ENCODE measurements around the gene GALNT15.

The GALNT15 gene

DNA sequence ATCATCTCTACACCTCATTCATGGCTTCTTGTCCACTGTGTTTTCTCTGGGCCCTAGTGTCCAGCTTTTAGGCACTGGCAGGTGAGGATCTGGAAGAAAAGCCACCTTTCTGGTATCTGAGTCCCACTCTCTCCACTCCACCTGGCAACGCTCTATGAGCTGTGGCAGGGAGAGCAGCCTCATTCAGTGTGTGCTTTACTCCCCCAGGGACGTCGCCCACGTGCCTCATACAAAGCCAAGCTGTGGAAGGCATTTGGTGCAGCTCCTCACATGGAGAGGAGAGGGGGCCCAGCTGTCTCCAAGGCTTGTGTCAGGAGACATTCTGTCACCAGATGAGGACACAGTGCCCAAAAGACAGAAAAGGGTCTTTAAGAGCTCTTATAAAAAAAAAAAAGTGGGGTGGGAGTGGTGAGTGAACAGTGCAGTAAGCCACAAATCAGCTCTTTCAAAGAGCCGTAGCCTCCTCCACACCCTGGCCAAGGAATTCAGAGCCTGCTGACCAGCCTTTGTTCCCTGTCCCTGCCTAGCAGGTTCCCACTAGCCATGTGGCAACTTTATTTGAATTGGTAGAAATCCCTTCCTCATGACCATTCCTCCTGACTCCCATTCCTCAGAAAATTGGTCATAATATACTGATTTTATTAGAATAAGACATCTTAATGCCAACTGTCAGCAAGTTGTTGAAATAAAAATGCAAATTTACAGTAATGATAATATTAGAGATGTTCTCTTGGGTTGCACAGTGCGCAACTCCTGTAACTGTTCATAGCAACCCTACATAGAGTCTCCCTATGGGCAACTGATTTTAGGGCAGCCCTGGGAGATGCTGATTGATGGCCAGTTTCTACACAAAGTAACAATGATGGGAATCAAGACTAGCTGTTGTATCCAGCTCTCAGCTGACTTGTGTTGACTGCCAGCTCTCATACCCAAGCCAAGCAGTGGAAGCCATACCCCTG lies 29.5 kb downstream of the GALNT15 start:
- no peaks in the 10 kb centered on the region for H3K27me3 ChIP-seq (ENCODE audit: insufficient read depth, low read length)
- H3K4me1 ChIP-seq (ENCODE audit: insufficient read depth, low read length): no peaks in the 10 kb centered on the region
- no peak overlapping the region for H2AFZ ChIP-seq (ENCODE audit: low read depth, low read length)
- no peak overlapping the region for H3K4me3 ChIP-seq (ENCODE audit: low read length)
- H3K9me3 ChIP-seq (ENCODE audit: low read length): no peaks in the 10 kb centered on the region
- H3K36me3 ChIP-seq (ENCODE audit: insufficient read depth, low read length): no peaks in the 10 kb centered on the region

DNA sequence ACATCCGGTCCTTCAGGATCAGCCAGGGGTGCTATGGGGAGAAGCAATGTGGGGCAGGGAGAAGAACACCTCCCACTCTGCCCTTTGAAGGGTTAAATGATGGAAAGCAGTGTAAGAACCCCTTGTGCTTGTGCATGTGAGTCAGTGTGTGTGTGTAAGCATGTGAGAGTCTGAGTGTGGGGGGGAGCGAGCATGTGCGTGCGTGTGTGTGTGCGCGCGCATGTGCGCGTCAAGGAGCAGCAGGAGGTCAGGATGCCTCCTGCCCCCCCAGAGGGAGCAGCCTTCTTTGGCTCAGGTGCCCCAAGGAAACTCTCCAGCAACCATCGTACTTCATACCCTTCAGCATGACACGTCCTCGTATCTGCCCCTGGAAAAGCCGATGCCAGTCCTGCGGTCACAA lies 30.3 kb downstream of the GALNT15 start:
- H2AFZ ChIP-seq (ENCODE audit: low read depth, low read length): no peak overlapping the region
- H3K4me1 ChIP-seq (ENCODE audit: insufficient read depth, low read length): no peaks in the 10 kb centered on the region
- H3K9me3 ChIP-seq (ENCODE audit: low read length): no peaks in the 10 kb centered on the region
- no peak overlapping the region for H3K4me3 ChIP-seq (ENCODE audit: low read length)
- H3K36me3 ChIP-seq (ENCODE audit: insufficient read depth, low read length): no peaks in the 10 kb centered on the region
- H3K27me3 ChIP-seq (ENCODE audit: insufficient read depth, low read length): no peaks in the 10 kb centered on the region

DNA sequence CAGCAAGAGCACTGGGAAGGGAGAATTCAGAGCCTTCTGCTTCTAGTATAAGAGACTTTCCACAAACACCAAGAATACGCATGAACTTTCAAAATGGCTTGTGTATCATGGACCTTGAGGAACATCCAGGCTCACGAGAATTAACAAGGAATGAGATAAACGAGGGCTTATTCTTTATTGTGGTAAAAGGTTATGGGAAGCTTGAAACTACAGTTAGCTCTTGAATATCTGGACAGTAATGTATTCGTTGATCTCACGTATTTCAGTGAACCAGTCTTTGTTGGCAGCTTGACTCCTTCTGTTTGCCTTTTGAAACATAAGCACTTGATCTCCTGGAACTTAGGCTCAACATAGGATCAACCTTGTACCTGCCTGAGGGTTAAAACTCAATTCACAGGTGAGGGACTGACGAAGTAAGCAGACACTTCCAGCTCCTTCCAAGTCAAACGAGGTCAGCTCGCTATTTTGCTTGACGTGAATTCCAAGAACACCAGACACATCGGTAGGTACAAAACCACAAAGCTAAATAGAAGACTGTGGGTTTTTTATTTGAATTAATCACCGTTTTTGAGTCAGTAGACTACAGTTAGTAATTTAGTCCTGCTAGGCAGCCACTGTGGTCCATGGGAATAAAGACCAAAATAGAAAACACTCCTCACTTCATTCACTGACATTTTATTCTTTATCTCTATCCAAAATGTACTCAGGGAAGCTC lies 30.8 kb downstream of the GALNT15 start:
- H3K4me3 ChIP-seq (ENCODE audit: low read length): no peak overlapping the region
- H3K9me3 ChIP-seq (ENCODE audit: low read length): no peaks in the 10 kb centered on the region
- H3K36me3 ChIP-seq (ENCODE audit: insufficient read depth, low read length): no peaks in the 10 kb centered on the region
- H2AFZ ChIP-seq (ENCODE audit: low read depth, low read length): no peak overlapping the region
- H3K4me1 ChIP-seq (ENCODE audit: insufficient read depth, low read length): no peaks in the 10 kb centered on the region
- H3K27me3 ChIP-seq (ENCODE audit: insufficient read depth, low read length): no peaks in the 10 kb centered on the region

DNA sequence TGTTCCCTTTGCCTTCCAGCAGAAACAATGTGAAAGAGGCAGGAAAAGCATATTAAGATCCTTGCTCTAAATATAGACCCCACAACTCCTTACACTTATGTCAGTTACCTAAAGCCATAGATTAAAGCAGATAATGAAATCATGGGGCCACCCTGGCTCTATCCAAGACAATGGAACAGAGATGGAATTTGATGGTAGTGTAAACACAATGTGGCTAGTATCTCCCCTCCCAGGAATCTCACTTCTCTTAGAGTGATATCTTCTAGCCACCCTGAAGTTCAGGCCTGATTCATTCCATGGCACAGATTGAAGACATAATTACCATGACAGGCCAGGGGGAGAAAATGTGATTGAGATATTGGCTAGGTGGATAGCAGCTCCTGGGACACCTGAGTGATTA lies 32.6 kb downstream of the GALNT15 start:
- H3K27me3 ChIP-seq (ENCODE audit: insufficient read depth, low read length): no peaks in the 10 kb centered on the region
- H3K9me3 ChIP-seq (ENCODE audit: low read length): no peaks in the 10 kb centered on the region
- no peak overlapping the region for H3K4me3 ChIP-seq (ENCODE audit: low read length)
- H3K4me1 ChIP-seq (ENCODE audit: insufficient read depth, low read length): no peaks in the 10 kb centered on the region
- no peak overlapping the region for H2AFZ ChIP-seq (ENCODE audit: low read depth, low read length)
- no peaks in the 10 kb centered on the region for H3K36me3 ChIP-seq (ENCODE audit: insufficient read depth, low read length)

DNA sequence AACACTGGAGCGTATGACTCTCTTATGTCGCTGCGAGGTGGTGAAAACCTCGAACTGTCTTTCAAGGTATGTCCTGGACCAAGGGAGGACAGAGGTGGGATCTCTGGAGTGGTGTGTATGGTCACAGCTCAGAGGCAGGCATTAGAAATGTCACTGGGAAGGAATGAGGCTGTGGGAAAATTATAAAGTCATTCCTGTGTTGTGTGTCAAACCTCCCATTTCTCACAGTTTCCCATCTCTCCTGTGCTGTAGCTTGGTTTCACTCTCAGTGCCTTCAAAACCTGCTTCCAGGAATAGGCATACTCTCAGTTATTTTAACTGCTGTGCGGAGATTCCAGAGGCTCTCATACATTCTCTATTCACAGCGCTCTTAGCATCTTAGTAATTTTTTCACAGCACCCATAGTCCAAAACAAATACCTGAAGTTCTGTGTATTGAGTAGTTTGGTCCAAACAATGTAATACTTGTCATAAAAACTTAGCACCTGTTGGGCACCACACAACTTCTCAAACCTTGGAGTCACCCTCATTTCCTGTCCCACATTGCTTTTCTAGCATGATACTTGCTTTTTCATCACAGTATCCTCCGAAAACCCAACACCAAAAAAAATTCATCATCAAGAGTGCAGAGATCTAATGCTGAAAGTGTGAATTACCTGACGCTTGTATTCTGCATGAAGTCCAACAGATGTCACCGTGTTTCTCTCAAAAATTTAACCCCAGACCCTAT lies 36.9 kb downstream of the GALNT15 start:
- Histone ChIP-seq H3K27me3 (ENCODE audit: insufficient read depth, low read length) (no peaks in the 10 kb centered on the region), H2AFZ (ENCODE audit: low read depth, low read length) (no peak overlapping the region), H3K4me3 (ENCODE audit: low read length) (no peak overlapping the region), H3K4me1 (ENCODE audit: insufficient read depth, low read length) (no peaks in the 10 kb centered on the region), H3K36me3 (ENCODE audit: insufficient read depth, low read length) (no peaks in the 10 kb centered on the region), H3K9me3 (ENCODE audit: low read length) (no peaks in the 10 kb centered on the region)

DNA sequence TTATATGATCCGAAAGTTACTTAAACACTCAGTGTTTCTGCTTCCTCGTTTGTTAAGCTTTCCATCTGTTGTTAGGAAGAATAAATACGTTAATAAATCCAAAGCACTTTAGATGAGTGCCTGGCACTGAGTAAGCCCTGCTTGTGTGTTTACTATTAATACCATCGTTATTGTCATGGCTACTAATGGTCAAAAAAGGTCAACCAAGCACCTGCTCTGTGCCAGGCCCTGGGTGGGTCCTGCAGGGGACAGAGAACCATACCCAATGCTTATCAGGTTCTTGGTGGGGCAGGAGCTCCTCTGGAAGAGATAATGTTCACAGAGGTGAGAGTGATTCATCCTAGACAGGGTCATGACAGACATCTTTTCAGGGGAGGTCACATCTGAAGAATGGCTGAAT lies 39.9 kb downstream of the GALNT15 start:
- no peak overlapping the region for H3K4me3 ChIP-seq (ENCODE audit: low read length)
- no peaks in the 10 kb centered on the region for H3K4me1 ChIP-seq (ENCODE audit: insufficient read depth, low read length)
- no peaks in the 10 kb centered on the region for H3K9me3 ChIP-seq (ENCODE audit: low read length)
- no peaks in the 10 kb centered on the region for H3K27me3 ChIP-seq (ENCODE audit: insufficient read depth, low read length)
- H3K36me3 ChIP-seq (ENCODE audit: insufficient read depth, low read length): no peaks in the 10 kb centered on the region
- no peak overlapping the region for H2AFZ ChIP-seq (ENCODE audit: low read depth, low read length)

DNA sequence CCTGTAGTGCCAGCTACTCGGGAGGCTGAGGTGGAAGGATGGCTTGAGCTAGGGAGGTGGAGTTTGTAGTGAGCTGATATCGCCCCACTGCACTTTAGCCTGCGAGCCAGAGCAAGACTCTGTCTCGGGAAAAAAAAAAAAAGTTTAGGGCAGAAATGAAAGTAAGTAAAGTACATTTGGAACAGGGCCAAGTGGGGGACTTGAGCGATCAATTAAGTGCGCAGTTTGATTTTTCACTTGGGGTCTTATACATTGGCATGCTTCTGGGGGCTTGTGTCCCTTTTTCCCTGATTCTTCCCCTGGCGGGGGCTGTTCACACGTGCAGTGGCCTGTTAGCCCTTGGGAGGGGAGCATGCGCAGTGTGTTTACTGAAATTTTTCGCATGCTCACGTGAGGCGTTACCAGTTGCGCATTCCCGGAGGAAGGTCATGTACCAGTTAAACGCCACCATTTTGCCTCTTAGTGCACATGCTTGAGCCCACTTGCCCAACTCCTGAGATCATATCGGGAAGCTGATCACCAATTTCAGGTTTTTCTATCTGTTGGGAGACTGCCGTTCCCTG lies 42.0 kb downstream of the GALNT15 start:
- Histone ChIP-seq H3K4me3 (ENCODE audit: low read length) (no peak overlapping the region), H3K27me3 (ENCODE audit: insufficient read depth, low read length) (no peaks in the 10 kb centered on the region), H3K9me3 (ENCODE audit: low read length) (no peaks in the 10 kb centered on the region), H3K4me1 (ENCODE audit: insufficient read depth, low read length) (no peaks in the 10 kb centered on the region), H3K36me3 (ENCODE audit: insufficient read depth, low read length) (no peaks in the 10 kb centered on the region), H2AFZ (ENCODE audit: low read depth, low read length) (no peak overlapping the region)

DNA sequence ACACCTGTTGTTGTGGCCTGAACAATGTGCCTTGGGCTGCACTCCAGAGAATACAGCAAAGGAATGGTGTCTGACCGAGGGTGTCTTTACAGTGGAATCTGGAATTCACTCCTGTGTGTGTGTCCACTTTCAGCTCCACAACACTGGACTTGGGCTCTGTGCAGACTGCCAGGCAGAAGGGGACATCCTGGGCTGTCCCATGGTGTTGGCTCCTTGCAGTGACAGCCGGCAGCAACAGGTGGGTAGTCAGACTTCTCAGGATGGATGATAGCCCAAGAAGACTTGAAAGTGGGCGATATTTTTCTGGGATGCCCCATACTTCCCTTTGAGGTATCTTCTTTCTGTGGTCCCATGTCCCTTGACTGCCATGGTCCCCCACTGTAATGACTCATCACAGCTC lies 45.3 kb downstream of the GALNT15 start:
- Histone ChIP-seq H2AFZ (ENCODE audit: low read depth, low read length) (no peak overlapping the region), H3K4me3 (ENCODE audit: low read length) (no peak overlapping the region), H3K27me3 (ENCODE audit: insufficient read depth, low read length) (no peaks in the 10 kb centered on the region), H3K4me1 (ENCODE audit: insufficient read depth, low read length) (no peaks in the 10 kb centered on the region), H3K9me3 (ENCODE audit: low read length) (no peaks in the 10 kb centered on the region), H3K36me3 (ENCODE audit: insufficient read depth, low read length) (no peaks in the 10 kb centered on the region)

DNA sequence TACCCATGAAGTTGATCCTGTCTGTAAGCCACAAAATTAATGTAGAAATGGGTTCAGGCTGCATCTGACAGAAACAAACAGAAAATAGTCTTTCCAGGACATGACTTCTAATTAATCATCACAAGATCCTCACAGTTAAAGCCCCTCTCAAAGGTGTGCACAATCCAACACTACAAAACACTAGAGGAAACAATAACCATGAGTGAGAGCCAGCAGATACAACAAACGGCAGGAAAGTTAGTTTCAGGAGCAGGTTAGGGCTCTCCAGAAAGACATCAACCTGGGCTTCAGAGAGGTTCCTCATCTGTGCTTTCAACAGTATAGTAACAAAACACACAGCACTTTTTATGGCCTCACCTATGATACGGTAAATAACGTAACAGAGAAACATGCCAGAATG lies 47.5 kb downstream of the GALNT15 start:
- Histone ChIP-seq H3K4me1 (ENCODE audit: insufficient read depth, low read length) (no peaks in the 10 kb centered on the region), H2AFZ (ENCODE audit: low read depth, low read length) (no peak overlapping the region), H3K36me3 (ENCODE audit: insufficient read depth, low read length) (no peaks in the 10 kb centered on the region), H3K4me3 (ENCODE audit: low read length) (no peak overlapping the region), H3K9me3 (ENCODE audit: low read length) (no peaks in the 10 kb centered on the region), H3K27me3 (ENCODE audit: insufficient read depth, low read length) (no peaks in the 10 kb centered on the region)

DNA sequence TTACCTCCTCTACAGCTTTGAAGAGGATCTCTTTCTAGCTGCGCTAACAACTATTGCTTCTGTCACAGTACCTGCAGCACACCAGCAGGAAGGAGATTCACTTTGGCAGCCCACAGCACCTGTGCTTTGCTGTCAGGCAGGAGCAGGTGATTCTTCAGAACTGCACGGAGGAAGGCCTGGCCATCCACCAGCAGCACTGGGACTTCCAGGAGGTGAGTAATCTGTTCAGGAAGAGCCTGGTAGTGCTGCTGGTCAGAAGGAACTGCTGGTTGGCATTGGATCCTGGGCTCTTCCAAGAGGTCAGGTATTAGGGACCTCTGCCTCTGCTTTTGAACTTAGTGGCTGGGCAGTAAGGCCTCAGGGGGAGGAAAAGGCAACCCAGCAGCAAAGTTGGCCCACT lies 48.1 kb downstream of the GALNT15 start:
- Histone ChIP-seq H3K4me3 (ENCODE audit: low read length) (no peak overlapping the region), H3K36me3 (ENCODE audit: insufficient read depth, low read length) (no peaks in the 10 kb centered on the region)

DNA sequence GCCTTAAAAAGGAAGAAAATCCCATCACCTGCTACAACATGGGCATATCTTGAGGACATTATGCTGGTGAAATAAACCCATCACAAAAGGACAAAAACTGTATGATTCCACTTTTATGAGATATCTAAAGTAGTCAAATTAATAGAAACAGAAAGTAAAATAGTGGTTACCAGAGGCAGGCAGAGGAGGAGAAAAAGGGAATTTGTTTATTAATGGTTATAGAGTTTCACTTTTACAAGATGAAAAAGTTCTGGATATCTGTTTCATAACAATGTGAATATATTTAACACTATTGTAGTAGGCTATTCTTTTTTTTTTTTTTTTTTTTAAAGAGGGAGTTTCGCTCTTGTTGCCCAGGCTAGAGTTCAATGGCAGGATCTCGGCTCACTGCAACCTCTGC lies 49.8 kb downstream of the GALNT15 start:
- Histone ChIP-seq H3K4me3 (ENCODE audit: low read length) (no peak overlapping the region), H2AFZ (ENCODE audit: low read depth, low read length) (no peak overlapping the region), H3K9me3 (ENCODE audit: low read length) (no peaks in the 10 kb centered on the region), H3K36me3 (ENCODE audit: insufficient read depth, low read length) (no peaks in the 10 kb centered on the region), H3K4me1 (ENCODE audit: insufficient read depth, low read length) (no peaks in the 10 kb centered on the region), H3K27me3 (ENCODE audit: insufficient read depth, low read length) (no peaks in the 10 kb centered on the region)

More for the DNA sequence above, 48.1 kb downstream of the GALNT15 start:
- H3K9me3 ChIP-seq (ENCODE audit: low read length): no peaks in the 10 kb centered on the region
- H3K4me1 ChIP-seq (ENCODE audit: insufficient read depth, low read length): no peaks in the 10 kb centered on the region
- no peak overlapping the region for H2AFZ ChIP-seq (ENCODE audit: low read depth, low read length)
- no peaks in the 10 kb centered on the region for H3K27me3 ChIP-seq (ENCODE audit: insufficient read depth, low read length)

DNA sequence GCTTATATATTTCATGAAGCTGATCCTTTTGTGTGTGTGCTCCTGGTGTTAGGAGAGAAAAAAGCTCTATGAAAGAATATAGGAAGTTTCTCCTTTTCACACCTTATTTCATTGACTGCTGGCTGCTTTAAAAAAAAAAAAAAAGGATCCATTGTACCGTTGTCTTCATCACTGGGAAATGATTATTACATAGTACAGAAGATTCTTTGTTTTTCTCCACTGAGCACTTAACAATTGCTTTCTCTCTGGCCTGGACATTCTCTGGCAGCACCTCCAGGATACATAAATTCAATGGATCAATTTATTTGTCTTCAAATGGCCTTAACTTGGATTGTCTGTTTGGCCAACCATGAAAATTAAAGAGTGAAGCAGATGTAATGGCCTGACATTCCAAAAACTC lies 53.1 kb downstream of the GALNT15 start:
- Histone ChIP-seq H3K4me1 (ENCODE audit: insufficient read depth, low read length) (no peaks in the 10 kb centered on the region), H3K9me3 (ENCODE audit: low read length) (no peaks in the 10 kb centered on the region), H2AFZ (ENCODE audit: low read depth, low read length) (no peak overlapping the region), H3K4me3 (ENCODE audit: low read length) (no peak overlapping the region), H3K36me3 (ENCODE audit: insufficient read depth, low read length) (no peaks in the 10 kb centered on the region), H3K27me3 (ENCODE audit: insufficient read depth, low read length) (no peaks in the 10 kb centered on the region)

DNA sequence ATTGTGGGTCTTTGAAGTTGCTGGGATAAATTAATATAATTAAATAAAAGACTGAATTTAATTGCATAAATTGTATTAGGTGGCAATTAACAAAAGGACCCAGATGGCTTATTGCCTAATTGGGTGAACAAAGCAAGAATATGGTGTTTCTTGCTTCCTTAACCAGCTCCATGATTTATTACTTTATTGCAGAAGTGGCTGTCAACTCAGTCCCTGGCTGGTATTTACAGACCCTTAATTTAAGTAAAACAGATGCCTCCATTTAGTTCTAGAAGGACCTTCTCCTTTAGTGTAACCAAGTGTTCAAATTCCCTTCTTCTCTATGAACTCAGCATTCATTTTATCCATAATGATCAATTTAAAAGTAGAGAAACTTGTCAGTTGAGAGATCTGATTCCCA lies 55.2 kb downstream of the GALNT15 start:
- H3K36me3 ChIP-seq (ENCODE audit: insufficient read depth, low read length): no peaks in the 10 kb centered on the region
- H3K4me1 ChIP-seq (ENCODE audit: insufficient read depth, low read length): no peaks in the 10 kb centered on the region
- H3K27me3 ChIP-seq (ENCODE audit: insufficient read depth, low read length): no peaks in the 10 kb centered on the region
- H3K9me3 ChIP-seq (ENCODE audit: low read length): no peaks in the 10 kb centered on the region
- H3K4me3 ChIP-seq (ENCODE audit: low read length): no peak overlapping the region
- no peak overlapping the region for H2AFZ ChIP-seq (ENCODE audit: low read depth, low read length)
